Activated naive CD8-positive, alpha-beta T cell (primary cell): ENCODE measurements around the gene MMRN2.

Experiments
- H3K27ac Mint-ChIP-seq: one replicate; pipeline ENCODE4 v1.8.0; 2021; ENCODE audit warnings: mixed read lengths
- H3K27me3 Mint-ChIP-seq: one replicate; pipeline ENCODE4 v1.8.0; 2021; ENCODE audit warnings: mixed read lengths
- H3K36me3 Mint-ChIP-seq: one replicate; pipeline ENCODE4 v1.8.0; 2021; ENCODE audit warnings: mixed read lengths
- H3K4me1 Mint-ChIP-seq: one replicate; pipeline ENCODE4 v1.8.0; 2021; ENCODE audit warnings: low read depth, mixed read lengths
- H3K4me3 Mint-ChIP-seq: one replicate; pipeline ENCODE4 v1.8.0; 2021; ENCODE audit warnings: mild to moderate bottlenecking, mixed read lengths
- H3K9me3 Mint-ChIP-seq: one replicate; pipeline ENCODE4 v1.8.0; 2021; ENCODE audit warnings: low read depth, mixed read lengths

The MMRN2 gene

GRCh38 chr10:86974484-86974883 is 17.1 kb upstream of the MMRN2 start:
- Mint-ChIP-seq H3K27me3 (no peaks in the 10 kb centered on the region), H3K4me1 (peaks cover 21% of the 10 kb centered on the region), H3K36me3 (no peaks in the 10 kb centered on the region), H3K9me3 (no peaks in the 10 kb centered on the region), H3K27ac (no peak overlapping the region), H3K4me3 (no peak overlapping the region)

GRCh38 chr10:86972613-86973380 is 15.4 kb upstream of the MMRN2 start:
- H3K27ac Mint-ChIP-seq: peak overlapping the region; percentile 56
- peaks cover 29% of the 10 kb centered on the region for H3K4me1 Mint-ChIP-seq
- no peaks in the 10 kb centered on the region for H3K9me3 Mint-ChIP-seq
- H3K4me3 Mint-ChIP-seq: peak overlapping the region; percentile 85
- no peaks in the 10 kb centered on the region for H3K27me3 Mint-ChIP-seq
- no peaks in the 10 kb centered on the region for H3K36me3 Mint-ChIP-seq

GRCh38 chr10:86971232-86971991 is 14.0 kb upstream of the MMRN2 start:
- peak overlapping the region; percentile 85 for H3K4me3 Mint-ChIP-seq
- H3K36me3 Mint-ChIP-seq: no peaks in the 10 kb centered on the region
- H3K9me3 Mint-ChIP-seq: no peaks in the 10 kb centered on the region
- peaks cover 37% of the 10 kb centered on the region for H3K4me1 Mint-ChIP-seq
- no peaks in the 10 kb centered on the region for H3K27me3 Mint-ChIP-seq
- peak overlapping the region; percentile 95 for H3K27ac Mint-ChIP-seq

GRCh38 chr10:86970982-86971231 is 13.5 kb upstream of the MMRN2 start:
- H3K27me3 Mint-ChIP-seq: no peaks in the 10 kb centered on the region
- no peaks in the 10 kb centered on the region for H3K9me3 Mint-ChIP-seq
- H3K4me3 Mint-ChIP-seq: peak overlapping the region; percentile 80
- no peaks in the 10 kb centered on the region for H3K36me3 Mint-ChIP-seq
- H3K4me1 Mint-ChIP-seq: peaks cover 42% of the 10 kb centered on the region
- peak overlapping the region; percentile 67 for H3K27ac Mint-ChIP-seq

GRCh38 chr10:86970162-86970981 is 13.0 kb upstream of the MMRN2 start:
- no peaks in the 10 kb centered on the region for H3K9me3 Mint-ChIP-seq
- no peaks in the 10 kb centered on the region for H3K27me3 Mint-ChIP-seq
- no peaks in the 10 kb centered on the region for H3K36me3 Mint-ChIP-seq
- peaks cover 48% of the 10 kb centered on the region for H3K4me1 Mint-ChIP-seq
- peak overlapping the region; percentile 67 for H3K27ac Mint-ChIP-seq
- H3K4me3 Mint-ChIP-seq: peak overlapping the region; percentile 80

GRCh38 chr10:86969421-86970041 is 12.1 kb upstream of the MMRN2 start:
- no peaks in the 10 kb centered on the region for H3K9me3 Mint-ChIP-seq
- no peaks in the 10 kb centered on the region for H3K36me3 Mint-ChIP-seq
- peaks cover 51% of the 10 kb centered on the region for H3K4me1 Mint-ChIP-seq
- H3K27me3 Mint-ChIP-seq: no peaks in the 10 kb centered on the region
- no peak overlapping the region for H3K27ac Mint-ChIP-seq
- H3K4me3 Mint-ChIP-seq: peak overlapping the region; percentile 58

GRCh38 chr10:86968994-86969355 is 11.6 kb upstream of the MMRN2 start:
- no peaks in the 10 kb centered on the region for H3K9me3 Mint-ChIP-seq
- no peak overlapping the region for H3K27ac Mint-ChIP-seq
- H3K4me3 Mint-ChIP-seq: peak overlapping the region; percentile 58
- H3K36me3 Mint-ChIP-seq: no peaks in the 10 kb centered on the region
- H3K27me3 Mint-ChIP-seq: no peaks in the 10 kb centered on the region
- H3K4me1 Mint-ChIP-seq: peaks cover 51% of the 10 kb centered on the region

GRCh38 chr10:86968271-86968993 is 11.0 kb upstream of the MMRN2 start, which contains the start of gene ADIRF:
Gene ADIRF, plus strand, starts transcription at chr10:86968482. Its CDS starts 63 bp downstream, at chr10:86968545.
- no peaks in the 10 kb centered on the region for H3K36me3 Mint-ChIP-seq
- peak within 1 kb of the TSS; percentile 58 for H3K4me3 Mint-ChIP-seq
- H3K4me1 Mint-ChIP-seq: peaks cover 51% of the 10 kb centered on the region
- H3K9me3 Mint-ChIP-seq: no peaks in the 10 kb centered on the region
- H3K27ac Mint-ChIP-seq: no peak within 1 kb of the TSS
- no peaks in the 10 kb centered on the region for H3K27me3 Mint-ChIP-seq

- H3K4me1 Mint-ChIP-seq: peaks cover 46% of the 10 kb centered on the region
- no peak overlapping the region for H3K4me3 Mint-ChIP-seq
- H3K9me3 Mint-ChIP-seq: no peaks in the 10 kb centered on the region
- no peak overlapping the region for H3K27ac Mint-ChIP-seq
- no peaks in the 10 kb centered on the region for H3K36me3 Mint-ChIP-seq
- H3K27me3 Mint-ChIP-seq: no peaks in the 10 kb centered on the region
Measured at GRCh38 chr10:86967481-86967941, 10.1 kb upstream of the MMRN2 start.

- Mint-ChIP-seq H3K27ac (peak overlapping the region; percentile 88), H3K36me3 (no peaks in the 10 kb centered on the region), H3K4me1 (peaks cover 41% of the 10 kb centered on the region), H3K27me3 (no peaks in the 10 kb centered on the region), H3K4me3 (peak overlapping the region; percentile 75), H3K9me3 (no peaks in the 10 kb centered on the region)
Measured at GRCh38 chr10:86965986-86966654, 8.7 kb upstream of the MMRN2 start.

- peaks cover 36% of the 10 kb centered on the region for H3K4me1 Mint-ChIP-seq
- no peak overlapping the region for H3K27ac Mint-ChIP-seq
- H3K4me3 Mint-ChIP-seq: peak overlapping the region; percentile 35
- no peaks in the 10 kb centered on the region for H3K27me3 Mint-ChIP-seq
- H3K36me3 Mint-ChIP-seq: no peaks in the 10 kb centered on the region
- H3K9me3 Mint-ChIP-seq: no peaks in the 10 kb centered on the region
Measured at GRCh38 chr10:86964847-86965190, 7.4 kb upstream of the MMRN2 start.

GRCh38 chr10:86964061-86964846 is 6.8 kb upstream of the MMRN2 start:
- H3K9me3 Mint-ChIP-seq: no peaks in the 10 kb centered on the region
- no peak overlapping the region for H3K27ac Mint-ChIP-seq

GRCh38 chr10:86963341-86963919 is 6.0 kb upstream of the MMRN2 start:
- H3K4me3 Mint-ChIP-seq: no peak overlapping the region
- H3K9me3 Mint-ChIP-seq: no peaks in the 10 kb centered on the region
- H3K27ac Mint-ChIP-seq: no peak overlapping the region
- H3K27me3 Mint-ChIP-seq: no peaks in the 10 kb centered on the region
- no peaks in the 10 kb centered on the region for H3K36me3 Mint-ChIP-seq
- peaks cover 26% of the 10 kb centered on the region for H3K4me1 Mint-ChIP-seq

More at GRCh38 chr10:86964061-86964846, 6.8 kb upstream of the MMRN2 start:
- no peak overlapping the region for H3K4me3 Mint-ChIP-seq
- H3K36me3 Mint-ChIP-seq: no peaks in the 10 kb centered on the region
- no peaks in the 10 kb centered on the region for H3K27me3 Mint-ChIP-seq
- H3K4me1 Mint-ChIP-seq: peaks cover 31% of the 10 kb centered on the region
